ENCODE data around the gene BAZ1A.
"Not testable (repeated sequence)": the region's sequence is repeated elsewhere in the genome, so short reads cannot be mapped to it uniquely, and the experiment has no call there.

The BAZ1A gene

GRCh38 chr14:34750670-34751069, 124.5 kb downstream of the BAZ1A start:
- no peak for TF ChIP-seq CTCF (IDR thresholded peaks at IDR 0.05; ENCODE audit: low read depth, low read length, missing control alignments)
- DNase-seq (ENCODE audit: low read depth): no peak
- no peak overlapping the region for H3K4me3 ChIP-seq (ENCODE audit: low read depth, low read length)

- DNase-seq (ENCODE audit: low read depth): no peak
- no peak overlapping the region for H3K4me3 ChIP-seq (ENCODE audit: low read depth, low read length)
- TF ChIP-seq CTCF (IDR thresholded peaks at IDR 0.05; ENCODE audit: low read depth, low read length, missing control alignments): no peak
These were observed 124.9 kb downstream of the BAZ1A start for GRCh38 chr14:34750233-34750632.

- no peak for TF ChIP-seq CTCF (IDR thresholded peaks at IDR 0.05; ENCODE audit: low read depth, low read length, missing control alignments)
- DNase-seq (ENCODE audit: low read depth): no peak
- no peak overlapping the region for H3K4me3 ChIP-seq (ENCODE audit: low read depth, low read length)
These were observed 125.8 kb downstream of the BAZ1A start for GRCh38 chr14:34749408-34749807.

- DNase-seq (ENCODE audit: low read depth): no peak
- no peak overlapping the region for H3K4me3 ChIP-seq (ENCODE audit: low read depth, low read length)
- TF ChIP-seq CTCF (IDR thresholded peaks at IDR 0.05; ENCODE audit: low read depth, low read length, missing control alignments): no peak
These were observed 132.7 kb downstream of the BAZ1A start for GRCh38 chr14:34742270-34743115.

GRCh38 chr14:34741840-34742239, 133.3 kb downstream of the BAZ1A start:
- DNase-seq (ENCODE audit: low read depth): no peak
- no peak for TF ChIP-seq CTCF (IDR thresholded peaks at IDR 0.05; ENCODE audit: low read depth, low read length, missing control alignments)
- H3K4me3 ChIP-seq (ENCODE audit: low read depth, low read length): no peak overlapping the region

- not testable (repeated sequence) for DNase-seq (ENCODE audit: low read depth); H3K4me3 ChIP-seq (ENCODE audit: low read depth, low read length)
These were observed 135.0 kb downstream of the BAZ1A start for GRCh38 chr14:34740139-34740538.

- DNase-seq (ENCODE audit: low read depth); H3K4me3 ChIP-seq (ENCODE audit: low read depth, low read length): not testable (repeated sequence)
These were observed 138.1 kb downstream of the BAZ1A start for GRCh38 chr14:34737079-34737478.

GRCh38 chr14:34733245-34733644, 141.9 kb downstream of the BAZ1A start:
- no peak overlapping the region for H3K4me3 ChIP-seq (ENCODE audit: low read depth, low read length)
- no peak for DNase-seq (ENCODE audit: low read depth)
- no peak for TF ChIP-seq CTCF (IDR thresholded peaks at IDR 0.05; ENCODE audit: low read depth, low read length, missing control alignments)

All from GM12864 (cell line).